ENCODE measurements around the gene EIF2D. TPM values are rescaled to one million over a fixed set of nuclear protein-coding genes. Genes with fewer than 3 reads are reported as not detected.

Gene EIF2D
- total and polyA plus RNA-seq, 9 of the 15 experiments (the other 6 are each of a cell fraction or from before 2014, with no cell fraction given): 81.1 to 138 (median 93.9) TPM

- no peak overlapping the region for H3K4me2 ChIP-seq (ENCODE audit: insufficient read depth, low read length)
- DNase-seq (ENCODE audit: extremely low read depth in 1 of 4, low spot score in 3 of 4) (peak in 1 of 4 experiments; percentile 40), ATAC-seq (no peak), FAIRE-seq (no peak)
- no peaks in the 10 kb centered on the region for H3K27me3 ChIP-seq (ENCODE audit: control insufficient read depth in 2 of 2, insufficient read depth in 2 of 2, low read length in 2 of 2)
- intact Hi-C loops (cut with micrococcal nuclease): loop anchor here (5.0 kb wide), 1 partner anchor 169 kb away; no protein-coding TSS in a partner anchor
- no peaks in the 10 kb centered on the region for H3K79me2 ChIP-seq (ENCODE audit: control insufficient read depth, insufficient read depth, low read length)
- no peak overlapping the region for H3K4me3 ChIP-seq
- ChIA-PET POLR2A (interaction anchor here (0.6 to 4.5 kb wide), 4 partner anchors 11 to 45 kb away, joined by 3 to 21 read pairs (median 3); no protein-coding TSS in a partner anchor), CTCF (ENCODE audit: low intra/inter-chr PET ratio) (interaction anchor here (4.5 kb wide), 1 partner anchor 27 kb away, joined by 63 read pairs; the partner anchor contains the start of gene DYRK3)
- in situ Hi-C loops (cut with MboI): no loop called here
- no peak overlapping the region for H3K27ac ChIP-seq (ENCODE audit: extremely low read depth, low read depth, low read length)
- H3K9ac ChIP-seq (ENCODE audit: insufficient read depth in 1 of 2, low read depth in 2 of 2, low read length in 2 of 2): no peak overlapping the region; a peak in 1 of 4 replicates
- H3K9me3 ChIP-seq (replicated peaks; ENCODE audit: control insufficient read depth, insufficient read depth, low read depth, low read length): no peaks in the 10 kb centered on the region
- H3K9me1 ChIP-seq (ENCODE audit: control insufficient read depth, insufficient read depth, low read length): no peaks in the 10 kb centered on the region
- peaks cover 37 to 56% of the 10 kb centered on the region in 2 experiments for H3K4me1 ChIP-seq (replicated peaks in 1 of 2; ENCODE audit: control insufficient read depth in 2 of 2, insufficient read depth in 2 of 2, low read length in 2 of 2)
- no peaks in the 10 kb centered on the region for H3K36me3 ChIP-seq (ENCODE audit: control insufficient read depth, insufficient read depth, low read length)
- H4K20me1 ChIP-seq (replicated peaks; ENCODE audit: control insufficient read depth, insufficient read depth, low read length): no peaks in the 10 kb centered on the region
- peak overlapping the region; percentile 15; the same call in 1 of the 2 replicates for H2AFZ ChIP-seq (ENCODE audit: low read depth, low read length)
- WGBS (ENCODE audit: insufficient coverage, low coverage, missing lambda C conversion rate): 77% methylated on average over 11 of the region's 11 CpGs
- BruUV-seq (replicated peaks): no TSS peak
- TF ChIP-seq ZNF121 (CRISPR knock-in tag; conservative IDR thresholded peaks at IDR 0.05) (peak; percentile 95), ZBTB33 (CRISPR knock-in tag; IDR thresholded peaks at IDR 0.05) (peak; percentile 90), CHD2 (IDR thresholded peaks at IDR 0.05; ENCODE audit: low read depth, low read length) (no peak)
Measured at GRCh38 chr1:206661161-206661820, 49.0 kb upstream of the EIF2D start.
